Raji (cell line): ENCODE measurements around the gene PHETA2.

Experiments
- POLR2A ChIP-seq: IDR thresholded peaks from 2 replicates; pipeline ENCODE4 v1.6.1; 2011; ENCODE audit warnings: low read depth, low read length, control low read depth; ENCODE audit not compliant: insufficient read depth

The PHETA2 gene

DNA sequence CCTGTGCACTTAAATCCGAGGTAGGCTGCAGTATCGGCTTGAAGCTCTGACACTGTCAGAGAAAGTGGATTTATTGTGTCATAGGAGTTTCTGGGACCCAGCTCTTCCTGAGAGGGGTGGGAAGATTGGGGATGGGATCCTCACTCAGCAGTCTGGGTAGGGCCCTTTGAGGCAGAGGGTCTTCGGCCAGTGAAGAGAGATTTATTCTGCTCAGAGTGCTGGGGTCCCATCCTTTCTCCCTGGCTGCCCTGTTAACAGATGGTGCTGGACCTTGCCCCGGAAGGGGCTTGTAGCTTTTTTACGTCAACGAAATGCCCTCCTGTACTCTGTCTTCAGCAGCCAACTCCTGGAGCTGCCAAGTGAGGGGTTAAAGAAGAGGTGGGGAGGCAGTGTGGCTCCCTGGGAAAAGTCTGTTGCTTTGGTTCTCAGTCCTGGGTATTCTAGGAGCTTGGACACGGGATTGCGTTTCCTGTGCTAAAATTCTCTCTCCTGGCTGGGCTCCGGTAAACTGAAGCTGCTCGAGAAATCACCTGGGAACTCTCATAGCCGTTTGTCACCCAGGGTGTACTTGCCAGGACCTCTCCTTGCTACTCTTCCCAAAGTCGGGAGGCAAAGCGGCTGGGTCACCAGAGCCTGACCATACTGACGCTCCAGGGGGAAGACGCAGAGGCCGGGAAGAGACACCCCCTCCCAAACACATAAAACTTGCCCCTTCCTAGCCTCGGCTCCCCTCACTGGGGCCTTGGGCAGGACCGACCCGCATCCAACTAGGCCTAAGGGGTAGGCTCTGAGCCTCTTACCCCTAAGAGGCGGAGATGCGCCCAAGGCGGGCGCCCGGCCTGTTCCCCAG is 4.6 kb downstream of the PHETA2 start:
- TF ChIP-seq POLR2A = no peak

DNA sequence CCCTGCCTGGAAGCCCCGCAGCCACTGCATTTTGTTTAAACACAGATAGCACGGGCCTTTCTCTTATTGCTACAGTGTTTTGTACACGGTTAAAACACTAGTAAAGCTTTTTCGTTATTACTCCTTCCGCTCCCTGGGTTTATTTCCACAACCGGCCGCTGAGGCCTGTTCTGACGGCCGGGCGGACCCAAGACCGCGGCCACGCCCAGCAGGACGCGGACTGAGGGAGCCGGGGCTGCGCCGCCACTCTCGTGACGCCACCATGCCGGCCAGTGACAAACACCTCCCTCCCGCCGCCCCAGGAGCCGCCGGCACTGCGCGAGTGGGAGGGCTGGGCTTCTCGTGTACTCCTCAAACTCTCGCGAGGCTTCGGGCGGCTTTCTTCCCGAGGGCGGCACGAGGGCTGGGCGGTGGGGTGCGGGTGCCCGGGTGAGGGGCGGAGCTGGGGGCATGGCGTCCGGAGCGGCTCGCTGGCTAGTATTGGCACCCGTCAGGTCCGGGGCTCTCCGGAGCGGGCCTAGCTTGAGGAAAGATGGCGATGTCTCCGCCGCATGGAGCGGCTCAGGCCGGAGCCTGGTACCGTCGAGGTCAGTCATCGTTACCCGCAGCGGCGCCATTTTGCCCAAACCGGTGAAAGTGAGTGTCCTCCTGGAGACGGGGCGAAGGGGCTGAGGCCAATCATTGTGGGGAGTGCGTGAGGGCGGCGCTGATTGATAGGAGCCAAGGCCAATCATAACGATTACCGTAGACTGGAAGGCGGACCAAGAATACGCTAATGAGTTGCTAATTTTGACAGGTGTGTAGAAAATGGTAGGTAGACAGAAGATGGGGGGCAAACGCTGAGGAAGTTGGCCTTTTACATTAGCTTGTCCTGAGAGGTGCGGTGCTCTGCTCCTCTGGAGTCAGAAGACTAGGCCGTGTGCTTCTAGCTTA is 5.5 kb downstream of the PHETA2 start, which contains the start of gene SMDT1:
TSS of gene SMDT1 (plus strand) at position 382 of the 933 bp plus-strand sequence. CDS start at position 451, 69 bp downstream.
- TF ChIP-seq POLR2A = peak; percentile 83

DNA sequence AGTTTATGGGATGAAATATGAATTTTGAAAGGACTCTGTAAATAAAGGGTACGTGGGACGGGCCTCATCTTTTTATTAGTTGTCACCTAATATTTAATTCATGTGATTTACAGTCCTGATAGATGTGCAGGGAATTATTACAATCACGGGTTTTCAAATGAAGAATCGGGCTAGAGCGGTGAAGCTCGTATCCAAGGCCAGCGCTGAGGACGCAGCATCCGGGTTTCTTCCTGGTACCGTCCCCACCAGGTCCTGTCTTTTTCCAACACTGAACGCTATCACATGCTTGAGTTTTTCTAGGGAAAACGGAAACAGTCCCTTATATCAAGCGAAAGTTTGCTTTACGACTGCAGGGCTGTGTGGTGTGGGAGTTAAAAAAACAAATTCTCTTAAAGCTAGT is 6.2 kb downstream of the PHETA2 start:
- TF ChIP-seq POLR2A = no peak

DNA sequence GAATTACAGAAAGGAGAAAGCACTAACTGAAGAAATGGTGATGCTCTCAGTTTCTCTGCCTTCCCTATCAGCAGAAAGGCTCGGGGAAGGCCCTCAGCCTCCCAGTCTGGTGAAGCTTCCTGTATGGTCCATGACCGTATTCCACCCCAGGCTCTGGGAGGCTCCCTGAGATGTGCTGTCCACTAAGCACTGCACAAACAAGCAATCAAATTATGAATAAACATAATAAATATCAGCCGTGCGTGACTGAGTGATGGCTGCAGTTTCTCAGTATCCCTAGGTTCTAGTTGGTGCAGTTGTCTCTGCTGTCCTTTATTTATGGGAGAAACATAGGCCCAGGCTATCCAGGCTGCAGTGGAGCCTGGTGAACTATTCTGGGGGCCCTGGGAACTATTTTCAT is 9.1 kb downstream of the PHETA2 start:
- no peak for TF ChIP-seq POLR2A

DNA sequence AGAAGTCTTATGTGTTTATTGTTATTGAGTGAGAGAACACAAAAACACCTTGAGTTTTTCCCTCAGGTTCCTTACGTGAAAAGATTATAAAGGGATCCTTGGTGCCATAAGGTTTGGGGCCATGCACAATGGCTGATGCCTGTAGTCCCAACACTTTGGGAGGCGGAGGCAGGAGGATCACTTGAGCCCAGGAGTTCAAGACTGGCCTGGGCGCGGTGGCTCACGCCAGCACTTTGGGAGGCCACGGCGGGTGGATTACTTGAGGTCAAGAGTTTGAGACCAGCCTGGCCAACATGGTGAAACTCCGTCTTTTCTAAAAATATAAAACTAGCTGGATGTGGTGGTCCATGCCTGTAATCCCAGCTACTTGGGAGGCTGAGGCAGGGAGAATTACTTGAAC is 10.8 kb downstream of the PHETA2 start:
- TF ChIP-seq POLR2A = no peak

DNA sequence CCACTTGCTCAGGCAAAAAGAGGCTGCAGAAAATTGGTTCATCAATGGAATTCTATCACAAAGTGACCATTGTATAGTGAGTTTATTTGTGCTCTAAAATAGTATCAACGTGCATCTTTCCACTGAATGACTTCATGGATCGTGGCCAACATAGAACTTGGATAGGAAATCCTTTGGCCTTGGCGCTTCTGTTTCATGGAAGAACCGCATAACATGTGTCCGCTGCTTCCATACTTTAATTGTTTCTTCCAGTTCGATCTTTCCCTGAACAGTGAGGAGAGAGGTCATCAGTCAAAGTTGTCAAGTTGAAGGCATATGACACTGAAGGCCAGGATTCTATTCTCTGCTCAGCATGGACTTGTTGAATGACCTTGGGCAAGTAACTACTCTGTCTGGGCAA is 12.0 kb downstream of the PHETA2 start:
- no peak for TF ChIP-seq POLR2A

DNA sequence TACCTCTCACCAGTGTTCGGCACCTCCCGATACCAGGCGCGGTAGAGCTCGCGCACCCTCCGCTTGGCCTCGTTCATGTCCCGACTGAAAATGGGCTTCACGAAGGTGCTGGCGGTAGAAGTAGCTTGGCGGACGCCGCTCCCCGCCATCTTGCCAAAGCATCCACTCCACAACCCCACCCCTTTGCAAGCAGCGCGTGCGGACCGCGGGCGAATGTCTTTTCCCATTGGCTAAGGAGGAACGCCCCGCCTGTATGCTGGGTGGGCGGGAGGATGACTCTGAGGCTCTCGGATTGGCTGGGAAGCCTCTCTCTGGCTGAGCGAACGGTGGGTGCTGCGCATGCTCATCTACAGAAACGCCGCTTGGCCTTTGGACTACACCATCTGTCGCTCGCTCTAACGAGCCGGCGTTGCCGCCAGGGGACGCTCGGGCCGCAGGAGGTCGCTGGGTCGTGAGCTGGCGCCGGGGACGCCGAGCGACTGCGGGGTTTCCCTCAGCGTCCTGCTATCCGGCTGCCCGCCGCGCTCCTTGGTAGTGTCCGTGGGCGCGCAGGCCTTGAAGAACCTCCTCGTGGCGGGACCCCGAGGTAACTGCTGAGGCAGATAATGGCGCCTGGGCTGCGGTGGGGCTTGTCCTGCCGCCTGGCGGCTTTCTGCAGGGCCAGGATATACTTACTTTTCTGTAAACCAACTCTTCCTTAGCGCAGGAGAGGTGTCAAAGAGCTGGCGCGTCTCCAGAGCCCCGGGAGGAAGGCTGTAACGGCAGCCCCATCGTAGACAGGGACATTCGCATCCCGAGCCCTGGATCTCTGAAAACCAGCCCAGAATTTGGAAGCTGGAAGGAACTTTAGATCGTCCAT is 16.8 kb downstream of the PHETA2 start, which contains the start of gene NDUFA6:
TSS of gene NDUFA6 (minus strand) at position 177 of the 859 bp plus-strand sequence. CDS start at position 149, 28 bp downstream.
- TF ChIP-seq POLR2A = peak; percentile 88

DNA sequence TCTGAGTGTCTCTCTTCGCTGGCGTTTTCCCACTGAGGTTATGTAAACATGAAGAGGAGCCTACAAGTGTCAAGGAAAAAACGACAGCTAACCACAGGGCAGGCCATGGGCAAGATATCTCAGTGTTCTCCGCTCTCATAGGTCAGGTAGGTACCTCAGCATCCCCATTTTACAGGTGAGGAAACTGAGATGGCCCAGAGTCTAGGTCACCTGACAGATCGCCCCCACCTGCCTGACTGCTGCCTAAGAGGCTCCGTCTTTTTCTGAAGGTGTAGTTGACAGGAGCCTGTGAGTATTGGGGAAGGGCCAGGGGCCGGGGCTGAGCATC is 17.4 kb downstream of the PHETA2 start:
- no peak for TF ChIP-seq POLR2A

DNA sequence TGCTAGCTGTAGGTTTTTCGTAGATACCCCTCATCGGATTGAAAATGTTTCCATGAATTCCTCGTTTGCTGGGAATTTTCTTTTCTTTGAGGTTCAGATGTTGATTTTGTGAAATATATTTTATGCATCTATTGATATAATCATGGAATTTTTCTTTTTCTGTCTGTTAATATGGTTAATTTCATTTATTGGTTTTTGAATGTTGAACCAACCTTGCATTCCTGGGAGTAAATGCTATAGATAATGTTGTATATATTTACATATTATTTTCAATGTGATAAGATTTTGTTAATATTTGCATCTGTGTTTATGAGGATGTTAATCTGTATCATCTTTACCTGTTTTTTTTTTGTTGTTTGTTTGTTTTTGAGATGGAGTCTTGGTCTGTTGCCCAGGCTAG is 27.2 kb downstream of the PHETA2 start:
- TF ChIP-seq POLR2A = no peak

DNA sequence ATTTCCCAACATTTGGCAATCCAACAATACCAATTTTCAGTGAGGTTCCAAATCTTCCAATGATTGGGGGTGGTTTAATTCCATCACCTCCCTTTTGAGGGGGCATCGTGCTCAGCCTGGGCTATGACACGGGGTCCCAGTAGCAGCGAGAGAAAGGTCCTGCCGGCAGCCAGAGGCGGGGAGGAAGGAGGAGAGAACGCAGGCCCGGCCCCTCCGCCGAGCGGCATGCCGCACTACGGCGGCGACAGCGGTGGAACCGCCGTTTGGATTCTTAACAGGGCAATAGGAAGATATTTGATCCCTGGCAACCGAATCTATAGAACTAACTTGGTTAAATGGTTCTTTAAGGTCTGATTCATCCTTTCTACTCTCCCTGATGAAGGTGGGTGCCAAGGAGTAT is 34.8 kb downstream of the PHETA2 start:
- no peak for TF ChIP-seq POLR2A

DNA sequence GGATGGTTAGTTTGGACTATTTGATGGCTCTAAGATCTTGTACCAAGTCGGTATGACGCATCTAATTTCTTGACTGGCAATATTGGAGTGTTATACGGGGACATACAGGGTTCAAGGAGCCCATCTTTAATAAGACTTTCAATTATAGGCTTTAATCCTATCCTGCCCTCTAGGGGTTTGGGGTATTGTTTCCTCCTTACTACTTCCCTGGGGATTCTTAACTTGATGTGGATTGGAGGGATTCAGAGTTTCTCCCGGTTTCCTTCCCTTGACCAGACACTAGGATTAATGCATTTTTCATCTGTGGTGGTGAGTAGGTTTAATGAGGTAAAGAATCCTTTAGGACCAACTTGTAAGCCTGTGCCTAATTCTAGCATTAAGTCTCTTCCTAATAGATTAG is 37.8 kb downstream of the PHETA2 start:
- TF ChIP-seq POLR2A = no peak

DNA sequence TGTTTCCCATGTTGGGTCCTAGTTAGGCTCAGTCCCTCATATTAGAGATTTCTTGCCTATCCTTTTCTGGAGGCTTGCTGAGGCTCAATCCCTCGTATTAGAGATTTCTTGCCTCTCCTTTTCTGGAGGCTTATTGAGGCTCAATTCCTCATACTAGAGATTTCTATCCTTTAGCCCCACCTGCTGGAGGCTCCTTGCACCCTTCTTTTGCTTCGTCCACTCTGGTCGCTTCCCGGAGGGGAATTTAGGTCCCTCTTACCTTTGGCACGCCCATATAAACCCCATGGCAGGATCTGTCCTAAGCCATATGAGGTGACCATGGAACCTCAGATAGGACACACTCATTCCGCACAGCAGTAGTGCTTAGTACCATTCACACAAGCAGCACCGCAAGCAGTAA is 40.7 kb downstream of the PHETA2 start:
- no peak for TF ChIP-seq POLR2A

DNA sequence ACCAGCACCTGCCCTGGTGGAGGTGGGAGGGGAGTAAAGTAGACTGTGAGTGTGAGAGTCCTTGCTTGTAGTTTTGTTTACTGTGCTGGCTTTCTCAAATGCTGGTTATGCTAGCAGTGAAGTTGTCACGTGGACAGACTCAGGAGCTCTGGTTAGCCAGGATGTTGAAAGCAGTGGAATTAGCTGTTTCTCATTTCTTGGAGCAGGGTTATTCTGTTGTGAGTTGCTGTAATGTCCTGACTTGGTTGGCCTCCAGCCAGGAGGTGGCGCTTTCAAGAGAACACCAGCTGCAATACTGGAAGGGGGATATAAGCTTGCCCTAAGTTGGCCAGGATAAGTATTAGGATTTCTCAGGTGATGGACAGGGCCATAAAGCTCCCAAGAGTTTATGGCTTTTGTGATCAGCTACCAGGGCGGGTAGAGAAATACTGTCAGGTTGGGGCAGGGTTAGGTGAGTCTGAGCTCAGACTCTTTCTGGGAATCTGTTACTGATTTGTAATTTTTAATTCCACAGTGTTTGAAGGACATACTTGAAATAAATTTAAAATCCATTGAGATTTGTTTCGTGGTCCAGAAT is 42.9 kb downstream of the PHETA2 start:
- TF ChIP-seq POLR2A = no peak

DNA sequence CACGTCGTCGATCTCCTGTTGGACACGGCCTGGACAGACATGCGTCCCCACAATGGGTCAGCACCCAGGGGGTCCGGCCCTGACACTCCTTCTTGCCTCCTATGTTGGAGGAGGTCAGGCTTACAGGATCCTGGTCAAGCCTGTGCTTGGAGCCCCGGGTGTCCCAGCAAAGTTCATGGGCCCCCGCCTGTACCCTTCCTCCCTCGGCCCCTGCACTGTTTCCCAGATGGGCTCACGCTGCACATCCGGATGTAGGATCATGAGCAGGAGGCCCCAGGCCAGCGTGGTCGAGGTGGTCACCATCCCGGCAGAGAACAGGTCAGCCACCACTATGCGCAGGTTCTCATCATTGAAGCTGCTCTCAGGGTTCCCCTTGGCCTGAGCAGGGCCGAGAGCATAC is 53.6 kb downstream of the PHETA2 start:
- TF ChIP-seq POLR2A = no peak
